Right lobe of liver (tissue), 4 donors: Measurements from ENCODE around the gene INPP5A.

Source experiments
- CTCF ChIP-seq, 4 donors: fragments of 200-600 bp in 3 of 4; fragments of 450-650 bp in 1 of 4; IDR thresholded peaks; one replicate each; pipeline versions ENCODE4 v1.5.1 to v1.8.0; 2016 to 2022; ENCODE audit warnings: antibody characterized with exemption in 4 of 4, mild to moderate bottlenecking in 2 of 4
- POLR2A ChIP-seq: fragments of 450-650 bp; IDR thresholded peaks from one replicate; pipeline ENCODE4 v1.6.1; 2017; ENCODE audit warnings: antibody characterized with exemption, mild to moderate bottlenecking
- donor health status: DM: no; HTN: no; CAD: no.
- donor health status: DM: no; HTN: no; CAD: no.
- donor health status: DM: no; HTN: yes; CAD: no.

- TF ChIP-seq CTCF (IDR thresholded peaks at IDR 0.05) (no peak), POLR2A (no peak)
These were observed 216.0 kb downstream of the INPP5A start for GRCh38 chr10:132753596-132753995.
